ENCODE results near the gene IFFO2. TPM values are rescaled to one million over a fixed set of nuclear protein-coding genes. Genes with fewer than 3 reads are reported as not detected.

The IFFO2 gene
- total and polyA plus RNA-seq, 2 of the 13 experiments (the other 11 are each of a cell fraction or from before 2014, with no cell fraction given) = 7.3 to 16.7 TPM

- no peak overlapping the region for H2AFZ ChIP-seq (ENCODE audit: low read length)
- no peaks in the 10 kb centered on the region for H3K9me3 ChIP-seq (ENCODE audit: low read length)
- 96% methylated on average over 3 of the region's 7 CpGs for WGBS (ENCODE audit: low lambda C conversion rate)
- H3K4me3 ChIP-seq (replicated peaks in 1 of 3; ENCODE audit: insufficient read depth in 1 of 3, low read depth in 2 of 3, low read length in 3 of 3) = no peak overlapping the region
- intact Hi-C loops (cut with micrococcal nuclease; ENCODE audit: unreplicated experiment) (no loop called here), in situ Hi-C loops (cut with HindIII; ENCODE audit: extremely low pct_ligation_motif_present, low pct_unique_long_range_greater_than_20kb) (no loop called here)
- TF ChIP-seq KDM1A (CRISPR knock-in tag; IDR thresholded peaks at IDR 0.05) (peak; percentile 51; the same call in 1 of the 2 replicates), ZNF362 (CRISPR knock-in tag; IDR thresholded peaks at IDR 0.05; ENCODE audit: borderline replicate concordance) (no peak), PHF5A (CRISPR knock-in tag; IDR thresholded peaks at IDR 0.05; ENCODE audit: low read depth, unreplicated experiment) (no peak), KLF15 (CRISPR knock-in tag; IDR thresholded peaks at IDR 0.05; ENCODE audit: borderline replicate concordance) (no peak), ZZZ3 (CRISPR knock-in tag; IDR thresholded peaks at IDR 0.05; ENCODE audit: borderline replicate concordance) (no peak), ZMYM3 (CRISPR knock-in tag; IDR thresholded peaks at IDR 0.05) (peak; percentile 88)
- ChIA-PET CTCF (ENCODE audit: low intra/inter-chr PET ratio, low total read pairs) (no interaction called here), POLR2A (interaction anchor here (1.5 to 2.2 kb wide), 2 partner anchors 9 kb away, joined by 5 to 8 read pairs; no protein-coding TSS in a partner anchor)
- ATAC-seq (no peak), DNase-seq (ENCODE audit: low spot score) (no peak), FAIRE-seq (no peak)
- no peaks in the 10 kb centered on the region for H3K27me3 ChIP-seq (ENCODE audit: control insufficient read depth in 1 of 2, insufficient read depth in 2 of 2, low read length in 2 of 2)
- H3K36me3 ChIP-seq (replicated peaks in 1 of 2; ENCODE audit: control insufficient read depth in 1 of 2, insufficient read depth in 2 of 2, low read length in 2 of 2) = peaks cover 0 to 4% of the 10 kb centered on the region in 2 experiments; a peak in 1 of 5 replicates
- peaks cover 14% of the 10 kb centered on the region for H4K20me1 ChIP-seq (ENCODE audit: insufficient read depth, low read length)
- H3K79me2 ChIP-seq (ENCODE audit: insufficient read depth, low read length) = peaks cover 43% of the 10 kb centered on the region
- H3K4me1 ChIP-seq (ENCODE audit: insufficient read depth, low read length) = peaks cover 70% of the 10 kb centered on the region
- H3K4me2 ChIP-seq (ENCODE audit: low read depth, low read length) = peak overlapping the region; percentile 8; the same call in 1 of the 2 replicates
- 0 out of 2 replicates have a peak overlapping the region, but pooled peaks have one; percentile 9 for H3K9ac ChIP-seq (ENCODE audit: insufficient read depth, low read depth, low read length)
- BruUV-seq (replicated peaks) = no TSS peak
- H3K27ac ChIP-seq (ENCODE audit: extremely low read length, insufficient read depth, low read length) = peak overlapping the region; percentile 34
These were observed 16.8 kb downstream of the IFFO2 start for GRCh38 chr1:18939398-18940302.
